OCI-LY7 (cell line): ENCODE results near the gene RIMBP2. TPM values are rescaled to one million over a fixed set of nuclear protein-coding genes. Genes with fewer than 3 reads are reported as not detected.

Experiments
- BruUV-seq: library from RNA; stranded (reverse); fragments of 400-500 nt; replicated peaks from 2 replicates; lab custom pipeline; 2021; lab: Mats Ljungman, UMichigan
- CTCF ChIA-PET: fragments of 300-600 bp; sonication (Branson Sonifier 250); formaldehyde crosslinking; loops from one replicate; lab custom pipeline; 2022; ENCODE audit warnings: antibody characterized with exemption; ENCODE audit not compliant: unreplicated experiment; lab: Charles Lee
- POLR2A ChIA-PET: fragments of 300-600 bp; sonication (Branson Sonifier 250); formaldehyde crosslinking; loops from one replicate; lab custom pipeline; 2022; ENCODE audit warnings: antibody characterized with exemption; lab: Charles Lee
- DNase-seq: peaks from one replicate; pipeline ENCODE4 v3.0.0-alpha.2; 2015; ENCODE audit warnings: low spot score
- H2AFZ ChIP-seq: fragments of 200-600 bp; sonication (generic), shearing (Covaris generic); 2 replicates; pipeline ENCODE4 v1.6.1; 2014; ENCODE audit warnings: mild to moderate bottlenecking, antibody characterized with exemption, low read length, moderate library complexity
- H3K27ac ChIP-seq: fragments of 200-600 bp; sonication (generic); 2 replicates; pipeline ENCODE4 v1.5.1; 2014; ENCODE audit warnings: mixed run types, low read depth, mild to moderate bottlenecking, moderate library complexity, low read length, inconsistent platforms; ENCODE audit not compliant: poor library complexity, severe bottlenecking
- H3K36me3 ChIP-seq: fragments of 200-600 bp; sonication (generic); 2 replicates; pipeline ENCODE4 v1.6.1; 2014; ENCODE audit warnings: mild to moderate bottlenecking, antibody characterized with exemption, low read length, moderate library complexity, mixed read lengths; ENCODE audit not compliant: insufficient read depth
- H3K4me1 ChIP-seq: fragments of 200-600 bp; sonication (generic); 2 replicates; pipeline ENCODE4 v1.5.1; 2014; ENCODE audit warnings: mild to moderate bottlenecking, low read length; ENCODE audit not compliant: insufficient read depth, poor library complexity, severe bottlenecking
- H3K4me2 ChIP-seq: fragments of 200-600 bp; sonication (generic); 2 replicates; pipeline ENCODE4 v1.6.1; 2014; ENCODE audit warnings: mild to moderate bottlenecking, low read length
- H3K4me3 ChIP-seq: fragments of 200-600 bp; sonication (generic); 2 replicates; pipeline ENCODE4 v1.5.1; 2014; ENCODE audit warnings: mild to moderate bottlenecking, low read depth, low read length; ENCODE audit not compliant: poor library complexity, severe bottlenecking
- H3K79me2 ChIP-seq: fragments of 200-600 bp; sonication (generic); 2 replicates; pipeline ENCODE4 v1.6.1; 2016; ENCODE audit warnings: low read depth, mild to moderate bottlenecking, low read length, moderate library complexity, mixed read lengths; ENCODE audit not compliant: insufficient read depth
- H3K9me2 ChIP-seq: fragments of 200-600 bp; sonication (generic); 2 replicates; pipeline ENCODE4 v1.6.1; 2016; ENCODE audit warnings: mild to moderate bottlenecking, low read length, mixed read lengths; ENCODE audit not compliant: insufficient read depth
- H3K9me3 ChIP-seq: fragments of 200-600 bp; sonication (generic); 2 replicates; pipeline ENCODE4 v1.6.1; 2014; ENCODE audit warnings: mild to moderate bottlenecking, mixed run types, low read length, mixed read lengths
- H4K20me1 ChIP-seq: fragments of 200-600 bp; sonication (generic); 2 replicates; pipeline ENCODE4 v1.6.1; 2014; ENCODE audit warnings: mild to moderate bottlenecking, antibody characterized with exemption, low read length, moderate library complexity, mixed read lengths; ENCODE audit not compliant: insufficient read depth
- EZH2phosphoT487 ChIP-seq: fragments of 200-600 bp; sonication (generic); IDR thresholded peaks from 2 replicates; pipeline ENCODE4 v1.6.1; 2018; ENCODE audit warnings: low read depth, borderline replicate concordance, mild to moderate bottlenecking, mixed run types, antibody characterized with exemption, low read length, moderate library complexity, mixed read lengths
- intact Hi-C: fragments of 100-400 bp; cut with micrococcal nuclease; formaldehyde crosslinking; loops from one replicate; pipeline ENCODE4 v1.10.0; 2022; ENCODE audit not compliant: unreplicated experiment
- total RNA-seq, 2 experiments: library from RNA; depleted of rRNA in 1 of 2; stranded (reverse); fragments of >200 nt in 1 of 2; shearing (Covaris generic) in 1 of 2; gene quantifications; 2 replicates each; pipeline ENCODE4 v1.2.3, GENCODE V29; 2014 to 2022
- TF ChIP-seq, protein P1 (sequence below): fragments of 200-600 bp; sonication (generic); conservative IDR thresholded peaks from 2 replicates; pipeline ENCODE4 v1.5.1; 2014; ENCODE audit warnings: mild to moderate bottlenecking, antibody characterized with exemption, low read length, moderate library complexity, mixed read lengths

The RIMBP2 gene
- total RNA-seq, 2 experiments from 2014 or later = not detected

DNA sequence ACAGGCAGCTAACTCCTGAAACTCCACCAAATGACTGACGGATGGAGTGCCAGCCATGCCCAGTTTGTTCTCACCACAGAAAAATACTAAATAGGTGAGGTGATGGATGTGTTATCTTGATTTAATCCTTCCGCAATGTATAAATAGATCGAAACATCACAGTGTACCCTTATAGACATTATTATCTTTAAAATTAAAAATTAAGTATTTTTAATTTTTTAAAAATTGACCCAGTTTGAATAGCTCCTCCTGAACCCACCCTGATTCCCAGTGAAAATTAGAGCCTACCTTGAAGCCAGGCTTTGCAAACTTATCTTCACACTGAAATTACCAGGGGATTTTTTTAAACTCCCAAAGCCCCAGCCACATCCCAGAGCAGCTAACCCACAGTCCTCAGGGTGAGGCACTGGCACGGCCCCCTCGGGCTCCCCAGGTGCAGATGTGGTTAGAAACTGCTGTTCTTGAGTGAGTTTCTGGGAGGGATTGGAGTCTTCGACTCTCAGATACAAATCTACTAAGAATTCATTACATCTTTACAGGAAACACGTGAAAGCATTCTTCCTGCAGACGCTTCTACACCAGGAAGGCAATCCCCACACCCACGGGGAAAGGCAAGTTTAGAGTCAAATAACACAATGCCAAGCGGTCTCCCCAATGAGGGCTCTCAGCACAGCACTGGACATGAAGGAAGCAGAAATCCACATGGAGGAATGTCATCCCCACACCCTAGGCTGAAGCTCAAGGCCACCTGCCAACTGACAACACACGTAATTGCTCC lies 126.4 kb downstream of the RIMBP2 start:
- H3K9me3 ChIP-seq = no peaks in the 10 kb centered on the region
- H3K4me2 ChIP-seq = no peak overlapping the region
- TF ChIP-seq, protein P1, sequence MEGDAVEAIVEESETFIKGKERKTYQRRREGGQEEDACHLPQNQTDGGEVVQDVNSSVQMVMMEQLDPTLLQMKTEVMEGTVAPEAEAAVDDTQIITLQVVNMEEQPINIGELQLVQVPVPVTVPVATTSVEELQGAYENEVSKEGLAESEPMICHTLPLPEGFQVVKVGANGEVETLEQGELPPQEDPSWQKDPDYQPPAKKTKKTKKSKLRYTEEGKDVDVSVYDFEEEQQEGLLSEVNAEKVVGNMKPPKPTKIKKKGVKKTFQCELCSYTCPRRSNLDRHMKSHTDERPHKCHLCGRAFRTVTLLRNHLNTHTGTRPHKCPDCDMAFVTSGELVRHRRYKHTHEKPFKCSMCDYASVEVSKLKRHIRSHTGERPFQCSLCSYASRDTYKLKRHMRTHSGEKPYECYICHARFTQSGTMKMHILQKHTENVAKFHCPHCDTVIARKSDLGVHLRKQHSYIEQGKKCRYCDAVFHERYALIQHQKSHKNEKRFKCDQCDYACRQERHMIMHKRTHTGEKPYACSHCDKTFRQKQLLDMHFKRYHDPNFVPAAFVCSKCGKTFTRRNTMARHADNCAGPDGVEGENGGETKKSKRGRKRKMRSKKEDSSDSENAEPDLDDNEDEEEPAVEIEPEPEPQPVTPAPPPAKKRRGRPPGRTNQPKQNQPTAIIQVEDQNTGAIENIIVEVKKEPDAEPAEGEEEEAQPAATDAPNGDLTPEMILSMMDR = no peak
- no peak for TF ChIP-seq EZH2phosphoT487
- no peak overlapping the region for H2AFZ ChIP-seq
- H3K79me2 ChIP-seq = no peaks in the 10 kb centered on the region
- intact Hi-C loops = no loop called here
- CTCF ChIA-PET = no interaction called here
- no peak overlapping the region for H3K4me3 ChIP-seq
- H3K27ac ChIP-seq = no peak overlapping the region
- no TSS peak for BruUV-seq
- DNase-seq = no peak
- POLR2A ChIA-PET = no interaction called here
- H3K36me3 ChIP-seq = no peaks in the 10 kb centered on the region
- H4K20me1 ChIP-seq = no peaks in the 10 kb centered on the region
- H3K9me2 ChIP-seq = no peaks in the 10 kb centered on the region
- H3K4me1 ChIP-seq = no peaks in the 10 kb centered on the region

DNA sequence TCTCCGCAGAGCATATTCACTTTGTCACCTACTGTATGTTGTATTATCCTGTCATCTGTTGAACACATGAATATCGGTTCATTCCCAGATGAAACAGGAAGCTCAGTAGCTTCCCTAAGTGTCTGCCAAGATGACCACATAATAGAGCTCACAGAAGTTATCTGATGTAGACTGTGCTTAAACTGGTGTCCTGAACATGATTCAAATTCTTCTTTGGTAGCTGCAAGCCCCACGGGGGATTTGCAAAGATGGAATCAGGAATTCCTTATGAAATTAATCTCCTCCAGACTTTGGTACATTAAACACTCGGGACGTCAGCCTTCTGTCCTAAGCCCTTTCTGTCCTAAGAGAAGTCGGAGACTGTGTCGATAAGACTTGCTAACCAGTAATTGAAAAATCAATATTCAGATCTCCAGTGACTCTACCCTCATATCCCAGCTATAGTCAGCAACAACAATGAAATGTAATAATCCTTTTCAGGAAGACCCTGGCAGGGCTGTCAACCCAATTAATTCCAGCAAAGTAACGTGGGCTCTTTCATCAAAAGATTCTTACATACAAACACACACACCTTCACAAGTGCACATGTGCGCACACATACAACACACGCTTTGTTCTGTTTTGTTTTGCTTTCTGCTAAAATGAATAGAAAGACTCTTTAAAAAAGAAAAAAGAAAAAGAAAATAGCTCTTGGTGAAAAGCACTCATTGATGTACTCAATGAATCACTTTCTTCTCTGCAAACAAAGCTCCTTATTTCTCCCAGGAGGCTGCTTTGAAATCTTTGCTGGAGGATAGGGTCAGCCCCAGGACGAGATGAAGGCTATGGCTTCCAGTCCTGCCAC lies 127.2 kb downstream of the RIMBP2 start:
- TF ChIP-seq EZH2phosphoT487 = no peak
- TF ChIP-seq, protein P1 = no peak
- no peaks in the 10 kb centered on the region for H3K9me3 ChIP-seq
- H3K4me2 ChIP-seq = no peak overlapping the region
- H3K4me3 ChIP-seq = no peak overlapping the region
- H3K27ac ChIP-seq = no peak overlapping the region
- CTCF ChIA-PET = no interaction called here
- POLR2A ChIA-PET = no interaction called here
- no TSS peak for BruUV-seq
- H3K79me2 ChIP-seq = no peaks in the 10 kb centered on the region
- no peaks in the 10 kb centered on the region for H3K9me2 ChIP-seq
- no peak for DNase-seq
- H3K4me1 ChIP-seq = no peaks in the 10 kb centered on the region
- intact Hi-C loops = no loop called here
- H2AFZ ChIP-seq = no peak overlapping the region
- H3K36me3 ChIP-seq = no peaks in the 10 kb centered on the region
- H4K20me1 ChIP-seq = no peaks in the 10 kb centered on the region
